ENCODE results near the gene RMC1.
A peak's percentile ranks its signal among the peaks of the same experiment; 100 is the strongest.
"Not testable (repeated sequence)": the region's sequence is repeated elsewhere in the genome, so short reads cannot be mapped to it uniquely, and the experiment has no call there.

RMC1 gene

GRCh38 chr18:23485386-23485785, 17.9 kb upstream of the RMC1 start:
- H3K4me2 ChIP-seq (ENCODE audit: low read depth, low read length): no peak overlapping the region
- H3K9ac ChIP-seq (ENCODE audit: low read length): no peak overlapping the region
- no peak for DNase-seq
- H3K4me1 ChIP-seq (ENCODE audit: low read length): peaks cover 15% of the 10 kb centered on the region
- no peak overlapping the region for H3K4me3 ChIP-seq (ENCODE audit: low read length)
- H3K27me3 ChIP-seq (replicated peaks; ENCODE audit: insufficient read depth, low read length): no peaks in the 10 kb centered on the region
- no peak overlapping the region for H3K27ac ChIP-seq (ENCODE audit: low read length)
- no peak overlapping the region for H2AFZ ChIP-seq (ENCODE audit: low read length)
- no peaks in the 10 kb centered on the region for H3K36me3 ChIP-seq (replicated peaks; ENCODE audit: insufficient read depth, low read length)
- H3K9me3 ChIP-seq (replicated peaks; ENCODE audit: insufficient read depth, low read length): no peaks in the 10 kb centered on the region
- TF ChIP-seq CTCF (IDR thresholded peaks at IDR 0.05; ENCODE audit: low read length) (no peak), EZH2phosphoT487 (IDR thresholded peaks at IDR 0.05; ENCODE audit: low read length) (no peak), EZH2 (optimal IDR thresholded peaks at IDR 0.05; ENCODE audit: low read depth, low read length) (no peak)
- no peaks in the 10 kb centered on the region for H3K79me2 ChIP-seq (ENCODE audit: low read length)
- no peaks in the 10 kb centered on the region for H4K20me1 ChIP-seq (ENCODE audit: insufficient read depth, low read length)
- no peaks in the 10 kb centered on the region for H3K9me2 ChIP-seq (replicated peaks; ENCODE audit: insufficient read depth, low read length)
- peaks cover 32% of the 10 kb centered on the region for H3F3A ChIP-seq (ENCODE audit: insufficient read depth, low read length)

- DNase-seq: peak; percentile 80
- H3K27me3 ChIP-seq (replicated peaks; ENCODE audit: insufficient read depth, low read length): no peaks in the 10 kb centered on the region
- no peaks in the 10 kb centered on the region for H3K36me3 ChIP-seq (replicated peaks; ENCODE audit: insufficient read depth, low read length)
- peak overlapping the region; percentile 58 for H3K4me2 ChIP-seq (ENCODE audit: low read depth, low read length)
- peak overlapping the region; percentile 85 for H2AFZ ChIP-seq (ENCODE audit: low read length)
- H3K9ac ChIP-seq (ENCODE audit: low read length): peak overlapping the region; percentile 60
- TF ChIP-seq EZH2phosphoT487 (IDR thresholded peaks at IDR 0.05; ENCODE audit: low read length) (no peak), CTCF (IDR thresholded peaks at IDR 0.05; ENCODE audit: low read length) (no peak), EZH2 (optimal IDR thresholded peaks at IDR 0.05; ENCODE audit: low read depth, low read length) (no peak)
- no peaks in the 10 kb centered on the region for H3K79me2 ChIP-seq (ENCODE audit: low read length)
- peaks cover 26% of the 10 kb centered on the region for H3F3A ChIP-seq (ENCODE audit: insufficient read depth, low read length)
- no peaks in the 10 kb centered on the region for H3K9me3 ChIP-seq (replicated peaks; ENCODE audit: insufficient read depth, low read length)
- peak overlapping the region; percentile 88 for H3K27ac ChIP-seq (ENCODE audit: low read length)
- H3K9me2 ChIP-seq (replicated peaks; ENCODE audit: insufficient read depth, low read length): no peaks in the 10 kb centered on the region
- no peaks in the 10 kb centered on the region for H4K20me1 ChIP-seq (ENCODE audit: insufficient read depth, low read length)
- peaks cover 12% of the 10 kb centered on the region for H3K4me1 ChIP-seq (ENCODE audit: low read length)
- H3K4me3 ChIP-seq (ENCODE audit: low read length): peak overlapping the region; percentile 43
These were observed 15.4 kb upstream of the RMC1 start for GRCh38 chr18:23487738-23488570.

GRCh38 chr18:23489586-23489985, 13.7 kb upstream of the RMC1 start:
- H3K9ac ChIP-seq (ENCODE audit: low read length); H3K9me2 ChIP-seq (replicated peaks; ENCODE audit: insufficient read depth, low read length); H3K4me2 ChIP-seq (ENCODE audit: low read depth, low read length); H3K4me1 ChIP-seq (ENCODE audit: low read length); H3K27ac ChIP-seq (ENCODE audit: low read length); H3K9me3 ChIP-seq (replicated peaks; ENCODE audit: insufficient read depth, low read length); H3K79me2 ChIP-seq (ENCODE audit: low read length); H3K36me3 ChIP-seq (replicated peaks; ENCODE audit: insufficient read depth, low read length); H3K4me3 ChIP-seq (ENCODE audit: low read length); DNase-seq; H2AFZ ChIP-seq (ENCODE audit: low read length); H4K20me1 ChIP-seq (ENCODE audit: insufficient read depth, low read length); H3K27me3 ChIP-seq (replicated peaks; ENCODE audit: insufficient read depth, low read length): not testable (repeated sequence)
- peaks cover 21% of the 10 kb centered on the region for H3F3A ChIP-seq (ENCODE audit: insufficient read depth, low read length)

- H3K9ac ChIP-seq (ENCODE audit: low read length): no peak overlapping the region
- H3K9me2 ChIP-seq (replicated peaks; ENCODE audit: insufficient read depth, low read length): no peaks in the 10 kb centered on the region
- no peak for TF ChIP-seq CTCF (IDR thresholded peaks at IDR 0.05; ENCODE audit: low read length)
- no peak for TF ChIP-seq EZH2 (optimal IDR thresholded peaks at IDR 0.05; ENCODE audit: low read depth, low read length)
- no peak for TF ChIP-seq EZH2phosphoT487 (IDR thresholded peaks at IDR 0.05; ENCODE audit: low read length)
- no peaks in the 10 kb centered on the region for H3K36me3 ChIP-seq (replicated peaks; ENCODE audit: insufficient read depth, low read length)
- H3K4me2 ChIP-seq (ENCODE audit: low read depth, low read length): no peak overlapping the region
- no peak overlapping the region for H2AFZ ChIP-seq (ENCODE audit: low read length)
- H3K27me3 ChIP-seq (replicated peaks; ENCODE audit: insufficient read depth, low read length): no peaks in the 10 kb centered on the region
- no peak overlapping the region for H3K4me3 ChIP-seq (ENCODE audit: low read length)
- no peaks in the 10 kb centered on the region for H4K20me1 ChIP-seq (ENCODE audit: insufficient read depth, low read length)
- DNase-seq: no peak
- H3F3A ChIP-seq (ENCODE audit: insufficient read depth, low read length): peaks cover 2% of the 10 kb centered on the region; the same call in 1 of the 2 replicates
- H3K79me2 ChIP-seq (ENCODE audit: low read length): no peaks in the 10 kb centered on the region
- H3K9me3 ChIP-seq (replicated peaks; ENCODE audit: insufficient read depth, low read length): no peaks in the 10 kb centered on the region
- H3K4me1 ChIP-seq (ENCODE audit: low read length): peaks cover 4% of the 10 kb centered on the region; the same call in 1 of the 2 replicates
- H3K27ac ChIP-seq (ENCODE audit: low read length): no peak overlapping the region
These were observed 9.7 kb upstream of the RMC1 start for GRCh38 chr18:23493654-23494053.

Measured in MM.1S (cell line).